ENCODE results near the gene AADACL4. TPM values are rescaled to one million over a fixed set of nuclear protein-coding genes. Genes with fewer than 3 reads are reported as not detected.
"Not testable (repeated sequence)": the region's sequence is repeated elsewhere in the genome, so short reads cannot be mapped to it uniquely, and the experiment has no call there.

The AADACL4 gene
- total RNA-seq, 1 experiment from 2014 or later: not detected

GRCh38 chr1:12676122-12676521 is 32.2 kb downstream of the AADACL4 start:
- DNase-seq; H3K4me3 ChIP-seq (ENCODE audit: insufficient read depth, low read depth, low read length); H3K36me3 ChIP-seq (replicated peaks; ENCODE audit: control insufficient read depth, insufficient read depth, low read length); H3K27me3 ChIP-seq (ENCODE audit: control insufficient read depth, insufficient read depth, low read length): not testable (repeated sequence)

- H3K27me3 ChIP-seq (ENCODE audit: control insufficient read depth, insufficient read depth, low read length): no peaks in the 10 kb centered on the region; the same call in 1 of the 2 replicates
- no peaks in the 10 kb centered on the region for H3K36me3 ChIP-seq (replicated peaks; ENCODE audit: control insufficient read depth, insufficient read depth, low read length)
- no peak for DNase-seq
- no peak overlapping the region for H3K4me3 ChIP-seq (ENCODE audit: insufficient read depth, low read depth, low read length)
Observed at GRCh38 chr1:12677565-12677964, 33.7 kb downstream of the AADACL4 start.

- no peaks in the 10 kb centered on the region; the same call in 1 of the 2 replicates for H3K27me3 ChIP-seq (ENCODE audit: control insufficient read depth, insufficient read depth, low read length)
- no peak for DNase-seq
- no peak overlapping the region for H3K4me3 ChIP-seq (ENCODE audit: insufficient read depth, low read depth, low read length)
- no peaks in the 10 kb centered on the region for H3K36me3 ChIP-seq (replicated peaks; ENCODE audit: control insufficient read depth, insufficient read depth, low read length)
Observed at GRCh38 chr1:12678350-12678749, 34.5 kb downstream of the AADACL4 start.

- no peak for DNase-seq
- no peak overlapping the region for H3K4me3 ChIP-seq (ENCODE audit: insufficient read depth, low read depth, low read length)
- no peaks in the 10 kb centered on the region for H3K36me3 ChIP-seq (replicated peaks; ENCODE audit: control insufficient read depth, insufficient read depth, low read length)
- no peaks in the 10 kb centered on the region; the same call in 1 of the 2 replicates for H3K27me3 ChIP-seq (ENCODE audit: control insufficient read depth, insufficient read depth, low read length)
Observed at GRCh38 chr1:12678820-12679219, 34.9 kb downstream of the AADACL4 start.

GRCh38 chr1:12690156-12690555 is 46.3 kb downstream of the AADACL4 start:
- DNase-seq: no peak
- no peaks in the 10 kb centered on the region for H3K27me3 ChIP-seq (ENCODE audit: control insufficient read depth, insufficient read depth, low read length)
- H3K4me3 ChIP-seq (ENCODE audit: insufficient read depth, low read depth, low read length): no peak overlapping the region
- H3K36me3 ChIP-seq (replicated peaks; ENCODE audit: control insufficient read depth, insufficient read depth, low read length): no peaks in the 10 kb centered on the region

GRCh38 chr1:12692967-12693782 is 49.3 kb downstream of the AADACL4 start:
- H3K36me3 ChIP-seq (replicated peaks; ENCODE audit: control insufficient read depth, insufficient read depth, low read length): no peaks in the 10 kb centered on the region
- H3K4me3 ChIP-seq (ENCODE audit: insufficient read depth, low read depth, low read length): no peak overlapping the region
- no peaks in the 10 kb centered on the region for H3K27me3 ChIP-seq (ENCODE audit: control insufficient read depth, insufficient read depth, low read length)
- DNase-seq: no peak

GRCh38 chr1:12696658-12697057 is 52.8 kb downstream of the AADACL4 start:
- DNase-seq: no peak
- Histone ChIP-seq H3K36me3 (replicated peaks; ENCODE audit: control insufficient read depth, insufficient read depth, low read length) (no peaks in the 10 kb centered on the region), H3K27me3 (ENCODE audit: control insufficient read depth, insufficient read depth, low read length) (no peaks in the 10 kb centered on the region), H3K4me3 (ENCODE audit: insufficient read depth, low read depth, low read length) (no peak overlapping the region)

- no peak for DNase-seq
- Histone ChIP-seq H3K4me3 (ENCODE audit: insufficient read depth, low read depth, low read length) (no peak overlapping the region), H3K36me3 (replicated peaks; ENCODE audit: control insufficient read depth, insufficient read depth, low read length) (no peaks in the 10 kb centered on the region; the same call in 1 of the 2 replicates), H3K27me3 (ENCODE audit: control insufficient read depth, insufficient read depth, low read length) (no peaks in the 10 kb centered on the region)
Observed at GRCh38 chr1:12697397-12697796, 53.5 kb downstream of the AADACL4 start.

GRCh38 chr1:12703821-12704451 is 60.1 kb downstream of the AADACL4 start:
- no peak for DNase-seq
- Histone ChIP-seq H3K36me3 (replicated peaks; ENCODE audit: control insufficient read depth, insufficient read depth, low read length) (peaks cover 2% of the 10 kb centered on the region), H3K27me3 (ENCODE audit: control insufficient read depth, insufficient read depth, low read length) (no peaks in the 10 kb centered on the region), H3K4me3 (ENCODE audit: insufficient read depth, low read depth, low read length) (no peak overlapping the region)

- DNase-seq: no peak
- peaks cover 2% of the 10 kb centered on the region for H3K36me3 ChIP-seq (replicated peaks; ENCODE audit: control insufficient read depth, insufficient read depth, low read length)
- no peaks in the 10 kb centered on the region for H3K27me3 ChIP-seq (ENCODE audit: control insufficient read depth, insufficient read depth, low read length)
- H3K4me3 ChIP-seq (ENCODE audit: insufficient read depth, low read depth, low read length): no peak overlapping the region
Observed at GRCh38 chr1:12706061-12706460, 62.2 kb downstream of the AADACL4 start.

- Histone ChIP-seq H3K36me3 (replicated peaks; ENCODE audit: control insufficient read depth, insufficient read depth, low read length) (no peaks in the 10 kb centered on the region), H3K27me3 (ENCODE audit: control insufficient read depth, insufficient read depth, low read length) (no peaks in the 10 kb centered on the region), H3K4me3 (ENCODE audit: insufficient read depth, low read depth, low read length) (no peak overlapping the region)
- no peak for DNase-seq
Observed at GRCh38 chr1:12708396-12709090, 64.7 kb downstream of the AADACL4 start.

- DNase-seq: no peak
- no peak overlapping the region for H3K4me3 ChIP-seq (ENCODE audit: insufficient read depth, low read depth, low read length)
- H3K27me3 ChIP-seq (ENCODE audit: control insufficient read depth, insufficient read depth, low read length): no peaks in the 10 kb centered on the region
- H3K36me3 ChIP-seq (replicated peaks; ENCODE audit: control insufficient read depth, insufficient read depth, low read length): no peaks in the 10 kb centered on the region
Observed at GRCh38 chr1:12709091-12709491, 65.2 kb downstream of the AADACL4 start.

- Histone ChIP-seq H3K27me3 (ENCODE audit: control insufficient read depth, insufficient read depth, low read length) (no peaks in the 10 kb centered on the region), H3K36me3 (replicated peaks; ENCODE audit: control insufficient read depth, insufficient read depth, low read length) (no peaks in the 10 kb centered on the region), H3K4me3 (ENCODE audit: insufficient read depth, low read depth, low read length) (no peak overlapping the region)
- no peak for DNase-seq
Observed at GRCh38 chr1:12709696-12710095, 65.8 kb downstream of the AADACL4 start.

- Histone ChIP-seq H3K36me3 (replicated peaks; ENCODE audit: control insufficient read depth, insufficient read depth, low read length) (no peaks in the 10 kb centered on the region), H3K4me3 (ENCODE audit: insufficient read depth, low read depth, low read length) (no peak overlapping the region), H3K27me3 (ENCODE audit: control insufficient read depth, insufficient read depth, low read length) (no peaks in the 10 kb centered on the region)
- no peak for DNase-seq
Observed at GRCh38 chr1:12711536-12711935, 67.7 kb downstream of the AADACL4 start.

- Histone ChIP-seq H3K36me3 (replicated peaks; ENCODE audit: control insufficient read depth, insufficient read depth, low read length) (no peaks in the 10 kb centered on the region), H3K4me3 (ENCODE audit: insufficient read depth, low read depth, low read length) (no peak overlapping the region), H3K27me3 (ENCODE audit: control insufficient read depth, insufficient read depth, low read length) (no peaks in the 10 kb centered on the region)
- DNase-seq: no peak
Observed at GRCh38 chr1:12712076-12712475, 68.2 kb downstream of the AADACL4 start.

All from H7 (cell line).